T-helper 1 cell treated with Interleukin-12 subunit alpha and Interleukin-12 subunit beta and Interleukin-4 antibody, amounts not matched to agents 30 μg/mL and 1 μg/mL, for 36 hours (primary cell): ENCODE data around the gene OGFOD1.

Source experiments
- H3K27ac Mint-ChIP-seq: one replicate; pipeline ENCODE4 v1.8.0; 2021; ENCODE audit warnings: mild to moderate bottlenecking, mixed read lengths
- H3K27me3 Mint-ChIP-seq: one replicate; pipeline ENCODE4 v1.8.0; 2021; ENCODE audit warnings: low read depth, mixed read lengths
- H3K36me3 Mint-ChIP-seq: one replicate; pipeline ENCODE4 v1.8.0; 2021; ENCODE audit warnings: low read depth, mixed read lengths
- H3K4me1 Mint-ChIP-seq: one replicate; pipeline ENCODE4 v1.8.0; 2021; ENCODE audit warnings: low read depth, mixed read lengths
- H3K4me3 Mint-ChIP-seq: one replicate; pipeline ENCODE4 v1.8.0; 2021; ENCODE audit warnings: mild to moderate bottlenecking, moderate library complexity, mixed read lengths
- H3K9me3 Mint-ChIP-seq: one replicate; pipeline ENCODE4 v1.8.0; 2021; ENCODE audit warnings: mixed read lengths

Gene OGFOD1

DNA sequence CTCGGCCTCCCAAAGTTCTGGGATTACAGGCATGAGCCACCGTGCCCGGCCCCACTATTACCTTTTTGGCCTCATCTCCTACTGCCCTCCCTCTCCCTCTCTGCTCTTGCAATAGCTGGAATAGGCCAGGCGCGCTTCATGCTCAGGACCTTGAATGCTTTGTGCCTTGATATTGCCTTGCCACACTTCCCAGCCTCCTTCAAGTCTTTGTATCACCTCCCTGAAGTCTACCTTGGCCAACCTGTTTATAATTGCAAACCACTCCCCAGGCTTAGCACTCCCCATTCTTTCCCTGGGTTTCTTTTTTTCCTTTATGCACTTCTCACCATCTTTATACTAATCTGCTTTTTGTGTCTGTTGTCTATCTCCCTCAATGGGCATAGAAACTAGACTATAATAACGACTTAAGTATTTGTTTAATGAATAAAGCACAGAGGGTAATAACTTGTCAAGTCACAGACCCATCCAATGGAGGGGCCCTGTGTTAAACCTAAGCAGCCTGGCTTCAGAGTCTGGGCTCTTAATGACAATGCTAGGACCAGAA is 6.6 kb downstream of the OGFOD1 start:
- peaks cover 53% of the 10 kb centered on the region for H3K36me3 Mint-ChIP-seq
- H3K4me1 Mint-ChIP-seq: peaks cover 3% of the 10 kb centered on the region
- H3K4me3 Mint-ChIP-seq: no peak overlapping the region
- no peaks in the 10 kb centered on the region for H3K27me3 Mint-ChIP-seq
- no peak overlapping the region for H3K27ac Mint-ChIP-seq
- no peaks in the 10 kb centered on the region for H3K9me3 Mint-ChIP-seq

DNA sequence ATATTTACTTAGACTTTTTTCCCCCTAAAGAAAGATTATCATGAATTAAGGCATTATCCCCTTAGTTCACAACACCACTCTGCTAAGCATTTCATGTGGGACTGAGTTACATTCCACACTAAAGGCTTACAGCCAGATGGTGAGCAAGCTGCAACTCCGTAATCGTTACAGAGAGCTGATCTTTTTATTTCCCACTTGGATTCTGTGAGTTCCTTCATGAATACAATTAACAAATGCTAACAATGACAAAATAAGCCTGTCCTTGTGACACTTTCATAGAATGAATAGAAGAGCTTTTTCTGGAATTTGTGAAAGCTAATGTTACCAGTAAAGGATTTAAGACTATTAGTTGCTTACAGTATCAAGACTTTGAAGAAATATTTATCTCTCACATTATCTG is 8.7 kb downstream of the OGFOD1 start:
- H3K9me3 Mint-ChIP-seq: no peaks in the 10 kb centered on the region
- H3K27ac Mint-ChIP-seq: no peak overlapping the region
- no peak overlapping the region for H3K4me3 Mint-ChIP-seq
- H3K36me3 Mint-ChIP-seq: peaks cover 48% of the 10 kb centered on the region
- H3K27me3 Mint-ChIP-seq: no peaks in the 10 kb centered on the region
- H3K4me1 Mint-ChIP-seq: no peaks in the 10 kb centered on the region

- H3K9me3 Mint-ChIP-seq: no peaks in the 10 kb centered on the region
- no peaks in the 10 kb centered on the region for H3K4me1 Mint-ChIP-seq
- H3K27ac Mint-ChIP-seq: no peak overlapping the region
- H3K36me3 Mint-ChIP-seq: peaks cover 42% of the 10 kb centered on the region
- no peaks in the 10 kb centered on the region for H3K27me3 Mint-ChIP-seq
- no peak overlapping the region for H3K4me3 Mint-ChIP-seq
Observed at GRCh38 chr16:56462064-56462796, 10.9 kb downstream of the OGFOD1 start.

DNA sequence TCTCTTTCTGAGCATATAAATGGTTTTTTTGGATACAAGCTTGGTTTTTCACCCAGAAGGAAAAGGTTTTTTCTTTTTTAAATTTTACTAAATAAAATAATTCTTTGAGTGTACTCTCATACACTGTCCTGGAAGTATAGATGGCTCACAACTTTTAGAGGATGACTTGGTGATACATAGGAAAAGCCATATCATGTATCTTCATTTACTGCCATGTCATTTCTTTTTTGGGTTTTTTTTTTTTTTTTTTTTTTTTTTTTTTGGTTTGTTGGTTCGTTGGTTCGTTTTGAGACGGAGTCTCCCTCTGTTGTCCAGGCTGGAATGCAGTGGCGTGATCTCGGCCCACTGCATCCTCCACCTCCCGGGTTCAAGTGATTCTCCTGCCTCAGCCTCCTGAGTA is 11.8 kb downstream of the OGFOD1 start:
- no peaks in the 10 kb centered on the region for H3K4me1 Mint-ChIP-seq
- H3K36me3 Mint-ChIP-seq: peaks cover 39% of the 10 kb centered on the region
- H3K27me3 Mint-ChIP-seq: no peaks in the 10 kb centered on the region
- H3K4me3 Mint-ChIP-seq: no peak overlapping the region
- no peak overlapping the region for H3K27ac Mint-ChIP-seq
- H3K9me3 Mint-ChIP-seq: no peaks in the 10 kb centered on the region

- no peak overlapping the region for H3K4me3 Mint-ChIP-seq
- H3K27me3 Mint-ChIP-seq: no peaks in the 10 kb centered on the region
- no peaks in the 10 kb centered on the region for H3K4me1 Mint-ChIP-seq
- H3K9me3 Mint-ChIP-seq: no peaks in the 10 kb centered on the region
- no peak overlapping the region for H3K27ac Mint-ChIP-seq
- H3K36me3 Mint-ChIP-seq: peaks cover 50% of the 10 kb centered on the region
Observed at GRCh38 chr16:56466344-56466743, 15.0 kb downstream of the OGFOD1 start.

DNA sequence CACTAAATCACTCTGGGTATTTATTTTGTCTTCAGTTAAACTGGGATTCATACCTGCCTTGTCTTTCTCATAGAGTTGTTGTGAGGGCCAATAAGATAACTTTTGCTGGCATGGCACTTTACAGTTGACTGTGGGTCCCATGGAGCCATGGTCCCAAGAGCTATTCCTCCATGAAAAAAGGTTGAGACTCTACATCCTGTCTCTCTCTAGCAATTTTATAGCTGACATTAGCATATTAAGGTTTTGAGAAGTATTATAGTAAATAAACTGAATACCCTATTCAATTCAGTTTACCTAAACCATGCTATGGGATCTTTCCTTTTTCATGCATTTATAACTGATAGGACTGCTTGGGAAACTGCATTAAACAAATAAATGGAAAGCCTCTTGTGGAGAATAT is 17.4 kb downstream of the OGFOD1 start:
- H3K4me3 Mint-ChIP-seq: no peak overlapping the region
- no peaks in the 10 kb centered on the region for H3K4me1 Mint-ChIP-seq
- H3K27me3 Mint-ChIP-seq: no peaks in the 10 kb centered on the region
- H3K27ac Mint-ChIP-seq: no peak overlapping the region
- H3K9me3 Mint-ChIP-seq: no peaks in the 10 kb centered on the region
- peaks cover 59% of the 10 kb centered on the region for H3K36me3 Mint-ChIP-seq

DNA sequence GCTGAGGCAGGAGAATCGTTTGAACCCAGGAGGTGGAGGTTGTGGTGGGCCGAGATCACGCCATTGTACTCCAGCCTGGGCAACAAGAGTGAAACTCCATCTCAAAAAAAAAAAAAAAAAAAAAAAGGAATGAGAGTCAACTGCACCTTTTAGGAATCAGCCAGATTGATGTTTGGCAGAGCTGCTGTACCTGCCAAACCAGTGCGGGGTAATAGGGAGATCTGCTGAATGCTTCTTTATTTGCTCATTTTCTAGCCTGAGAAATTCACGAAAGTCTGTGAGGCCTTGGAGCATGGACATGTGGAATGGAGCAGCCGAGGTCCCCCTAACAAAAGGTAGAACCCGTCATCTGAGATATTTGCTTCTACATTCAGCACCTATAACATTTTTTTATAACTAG is 18.4 kb downstream of the OGFOD1 start:
- Mint-ChIP-seq H3K36me3 (peaks cover 54% of the 10 kb centered on the region), H3K27me3 (no peaks in the 10 kb centered on the region), H3K4me3 (no peak overlapping the region), H3K27ac (no peak overlapping the region), H3K9me3 (no peaks in the 10 kb centered on the region), H3K4me1 (no peaks in the 10 kb centered on the region)

DNA sequence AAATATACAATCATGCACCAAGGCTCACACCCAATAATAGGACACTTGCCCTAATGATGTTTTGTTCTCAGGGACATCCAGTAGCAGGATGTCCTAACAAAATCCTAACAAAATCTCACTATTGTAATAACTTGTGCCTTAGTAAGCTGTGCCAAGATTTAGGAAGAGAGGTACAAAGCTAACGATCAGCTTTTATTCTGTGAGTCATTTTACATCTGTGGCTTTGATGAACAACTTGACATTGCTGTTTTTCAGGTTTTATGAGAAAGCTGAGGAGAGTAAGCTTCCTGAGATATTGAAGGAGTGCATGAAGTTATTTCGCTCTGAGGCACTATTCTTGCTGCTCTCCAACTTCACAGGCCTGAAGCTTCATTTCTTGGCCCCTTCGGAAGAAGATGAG is 18.9 kb downstream of the OGFOD1 start:
- no peaks in the 10 kb centered on the region for H3K4me1 Mint-ChIP-seq
- H3K27me3 Mint-ChIP-seq: no peaks in the 10 kb centered on the region
- no peaks in the 10 kb centered on the region for H3K9me3 Mint-ChIP-seq
- peaks cover 59% of the 10 kb centered on the region for H3K36me3 Mint-ChIP-seq
- H3K27ac Mint-ChIP-seq: no peak overlapping the region
- no peak overlapping the region for H3K4me3 Mint-ChIP-seq

DNA sequence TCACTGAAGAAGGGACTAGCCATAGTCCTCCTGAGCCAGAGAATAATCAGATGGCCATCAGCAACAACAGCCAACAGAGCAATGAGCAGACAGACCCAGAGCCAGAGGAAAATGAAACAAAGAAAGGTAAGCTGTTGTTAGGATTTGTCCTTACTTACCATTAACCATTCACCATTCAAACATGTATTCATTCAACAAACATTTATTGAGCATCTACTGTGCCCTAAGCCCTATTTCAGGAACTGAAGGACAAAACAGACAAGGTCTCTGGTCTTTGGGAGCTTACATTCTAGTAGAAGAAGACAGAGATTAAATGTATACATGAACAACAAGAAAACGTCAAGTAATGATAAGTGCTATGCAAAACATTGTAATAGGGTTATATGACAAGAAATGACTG is 19.3 kb downstream of the OGFOD1 start:
- Mint-ChIP-seq H3K36me3 (peaks cover 60% of the 10 kb centered on the region), H3K4me1 (no peaks in the 10 kb centered on the region), H3K27me3 (no peaks in the 10 kb centered on the region), H3K27ac (no peak overlapping the region), H3K9me3 (no peaks in the 10 kb centered on the region), H3K4me3 (no peak overlapping the region)

DNA sequence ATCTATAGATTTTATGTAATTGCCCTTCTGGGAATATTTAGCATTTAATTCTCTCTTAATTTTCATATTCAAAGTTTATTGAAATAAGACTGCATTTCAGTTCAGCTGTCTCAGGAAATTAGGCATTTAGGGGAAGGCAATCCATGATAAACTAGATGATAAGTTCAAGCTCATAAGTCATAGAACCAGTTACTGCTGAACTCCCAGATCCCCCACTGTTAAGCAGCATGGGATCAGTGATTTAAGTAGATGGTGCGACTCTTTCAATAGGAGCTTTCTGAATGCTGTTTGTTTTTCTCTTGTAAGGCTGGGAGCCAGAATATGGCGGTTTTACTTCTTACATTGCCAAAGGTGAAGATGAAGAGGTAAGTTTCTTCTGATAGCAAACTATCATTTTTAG is 23.8 kb downstream of the OGFOD1 start:
- H3K27ac Mint-ChIP-seq: no peak overlapping the region
- peaks cover 7% of the 10 kb centered on the region for H3K4me1 Mint-ChIP-seq
- H3K9me3 Mint-ChIP-seq: no peaks in the 10 kb centered on the region
- no peak overlapping the region for H3K4me3 Mint-ChIP-seq
- H3K27me3 Mint-ChIP-seq: no peaks in the 10 kb centered on the region
- H3K36me3 Mint-ChIP-seq: peaks cover 60% of the 10 kb centered on the region

GRCh38 chr16:56477096-56477878 is 25.9 kb downstream of the OGFOD1 start:
- Mint-ChIP-seq H3K27ac (no peak overlapping the region), H3K4me3 (no peak overlapping the region)

GRCh38 chr16:56478281-56479049 is 27.1 kb downstream of the OGFOD1 start:
- Mint-ChIP-seq H3K27ac (no peak overlapping the region), H3K27me3 (no peaks in the 10 kb centered on the region), H3K9me3 (no peaks in the 10 kb centered on the region), H3K36me3 (peaks cover 35% of the 10 kb centered on the region), H3K4me3 (no peak overlapping the region), H3K4me1 (peaks cover 7% of the 10 kb centered on the region)

More at GRCh38 chr16:56477096-56477878, 25.9 kb downstream of the OGFOD1 start:
- Mint-ChIP-seq H3K9me3 (no peaks in the 10 kb centered on the region), H3K4me1 (peaks cover 7% of the 10 kb centered on the region), H3K27me3 (no peaks in the 10 kb centered on the region), H3K36me3 (peaks cover 45% of the 10 kb centered on the region)

GRCh38 chr16:56479469-56479868 is 28.1 kb downstream of the OGFOD1 start:
- H3K4me3 Mint-ChIP-seq: no peak overlapping the region
- H3K9me3 Mint-ChIP-seq: no peaks in the 10 kb centered on the region
- peaks cover 32% of the 10 kb centered on the region for H3K36me3 Mint-ChIP-seq
- no peaks in the 10 kb centered on the region for H3K27me3 Mint-ChIP-seq
- H3K4me1 Mint-ChIP-seq: peaks cover 7% of the 10 kb centered on the region
- no peak overlapping the region for H3K27ac Mint-ChIP-seq

DNA sequence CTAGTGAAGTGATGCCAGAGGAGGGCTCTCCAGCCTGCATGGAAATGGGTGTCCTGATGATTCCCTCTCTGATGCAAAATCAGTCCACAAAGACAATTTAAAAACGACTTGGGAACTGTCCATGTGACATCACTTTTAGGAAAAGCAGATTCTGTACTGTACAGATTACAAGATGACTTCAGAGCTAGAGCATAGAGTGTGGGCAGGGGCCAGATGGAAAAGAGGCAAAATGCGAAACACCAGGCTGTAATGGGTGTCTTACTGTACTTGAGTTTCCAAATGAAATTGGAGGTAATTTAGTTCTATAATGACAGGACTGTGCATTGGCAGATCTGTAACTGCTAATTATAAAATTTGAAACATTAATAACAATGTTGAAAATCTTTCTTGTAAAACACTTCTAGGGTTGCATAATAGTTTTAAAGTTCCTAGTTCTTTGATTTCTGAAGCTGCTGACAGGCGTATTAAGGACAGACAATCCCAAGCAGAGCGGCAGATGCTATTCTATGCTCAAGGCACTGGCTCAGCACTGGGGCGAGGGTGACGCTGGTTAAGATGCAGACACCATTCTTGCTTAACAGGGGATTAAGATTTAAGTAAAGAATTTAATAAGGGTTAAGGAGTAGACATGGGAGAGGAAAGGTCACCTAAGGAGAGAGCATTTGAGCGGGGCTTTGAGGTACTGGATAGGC is 29.6 kb downstream of the OGFOD1 start:
- Mint-ChIP-seq H3K36me3 (peaks cover 18% of the 10 kb centered on the region), H3K4me3 (no peak overlapping the region), H3K27ac (no peak overlapping the region), H3K27me3 (no peaks in the 10 kb centered on the region), H3K9me3 (no peaks in the 10 kb centered on the region), H3K4me1 (peaks cover 7% of the 10 kb centered on the region)
